Mononuclear cell (primary cell): ENCODE data around the gene SPSB1. TPM values are rescaled to one million over a fixed set of nuclear protein-coding genes. Genes with fewer than 3 reads are reported as not detected.

ENCODE experiments used
- H3K27me3 ChIP-seq: 2 replicates; pipeline ENCODE4 v1.6.0; 2011; ENCODE audit warnings: low read length, control low read depth; ENCODE audit not compliant: insufficient read depth
- H3K4me1 ChIP-seq: 2 replicates; pipeline ENCODE4 v1.5.1; 2011; ENCODE audit warnings: mild to moderate bottlenecking, low read length, control low read depth; ENCODE audit not compliant: insufficient read depth
- H3K4me3 ChIP-seq: 2 replicates; pipeline ENCODE4 v1.5.1; 2011; ENCODE audit warnings: mild to moderate bottlenecking, low read length, moderate library complexity
- H3K9me3 ChIP-seq: 2 replicates; pipeline ENCODE4 v1.5.1; 2011; ENCODE audit warnings: low read depth, mild to moderate bottlenecking, control low read depth, low read length
- total RNA-seq: library from RNA; depleted of rRNA; stranded (reverse); fragments of >200 nt; gene quantifications from one replicate; pipeline ENCODE4 v1.2.3, GENCODE V29; 2012

Gene SPSB1
- total RNA-seq, 1 donor = 0.94 TPM

DNA sequence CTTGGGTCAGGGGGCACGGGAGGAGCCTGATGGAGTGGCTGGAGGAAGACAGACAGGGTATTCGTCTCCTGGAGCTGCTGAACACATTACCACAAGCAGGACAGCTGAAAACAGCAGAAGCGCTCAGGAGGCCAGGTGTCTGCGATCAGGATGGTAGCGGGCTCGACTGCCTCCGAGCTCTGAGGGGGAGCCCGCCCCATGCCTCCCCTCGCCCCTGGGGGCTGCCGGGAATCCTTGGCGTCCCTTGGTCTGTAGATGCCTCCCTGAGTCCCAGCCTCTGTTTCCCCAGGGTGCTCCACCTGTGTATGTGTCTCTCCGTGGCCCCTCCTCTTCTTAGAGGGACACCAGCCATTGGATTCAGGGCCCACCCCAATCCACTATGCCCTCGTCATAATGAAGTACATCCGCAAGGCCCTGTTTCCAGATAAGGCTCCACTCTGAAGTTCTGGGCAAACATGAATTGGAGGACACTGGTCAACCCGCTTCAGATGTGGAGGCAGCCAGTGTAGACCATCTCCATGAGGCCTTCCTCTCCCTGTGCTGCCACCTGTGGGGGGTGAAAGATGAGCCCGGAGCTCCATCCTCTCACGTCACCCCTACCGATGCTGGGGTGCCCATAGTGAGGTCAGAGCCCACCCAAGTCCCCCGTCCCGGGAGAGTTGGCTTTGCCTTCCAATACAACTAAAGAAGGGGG lies 67.8 kb downstream of the SPSB1 start:
- no peaks in the 10 kb centered on the region for H3K9me3 ChIP-seq
- H3K4me3 ChIP-seq = no peak overlapping the region
- no peaks in the 10 kb centered on the region for H3K27me3 ChIP-seq
- peaks cover 14% of the 10 kb centered on the region for H3K4me1 ChIP-seq

DNA sequence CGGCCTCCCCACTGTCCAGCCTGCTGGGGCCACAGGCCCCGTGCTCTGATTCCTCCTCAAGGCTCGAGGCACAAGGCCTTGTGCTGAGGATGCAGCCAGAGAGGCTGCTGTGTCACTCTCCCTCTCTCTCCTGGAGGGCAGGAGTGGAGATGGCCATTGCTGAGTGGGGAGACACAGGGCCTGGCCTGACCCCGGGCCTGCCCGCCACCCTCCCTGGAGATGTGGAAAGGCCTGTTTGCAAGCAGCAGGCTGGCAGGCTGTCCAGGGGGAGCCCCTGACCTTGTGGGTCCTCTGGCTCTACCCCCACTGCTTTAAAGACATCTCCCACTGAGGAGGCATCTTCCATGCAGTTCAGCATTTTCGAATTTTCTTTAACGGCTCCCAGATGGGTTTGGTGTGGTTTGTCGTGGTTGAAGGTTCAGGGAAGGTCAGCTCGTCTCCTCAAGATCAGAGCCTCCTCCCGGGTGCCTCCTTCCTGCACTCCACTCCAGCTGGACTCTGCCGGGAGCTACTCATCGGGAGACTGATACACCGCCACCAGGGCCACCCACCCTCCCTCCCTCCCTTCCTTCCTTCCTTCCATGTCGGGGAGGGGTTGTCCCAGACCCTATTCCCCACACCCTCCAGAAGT lies 69.1 kb downstream of the SPSB1 start:
- Histone ChIP-seq H3K9me3 (no peaks in the 10 kb centered on the region), H3K4me3 (no peak overlapping the region), H3K27me3 (no peaks in the 10 kb centered on the region), H3K4me1 (peaks cover 14% of the 10 kb centered on the region)

GRCh38 chr1:9362488-9362887 lies 69.8 kb downstream of the SPSB1 start:
- Histone ChIP-seq H3K4me3 (no peak overlapping the region), H3K9me3 (no peaks in the 10 kb centered on the region)

DNA sequence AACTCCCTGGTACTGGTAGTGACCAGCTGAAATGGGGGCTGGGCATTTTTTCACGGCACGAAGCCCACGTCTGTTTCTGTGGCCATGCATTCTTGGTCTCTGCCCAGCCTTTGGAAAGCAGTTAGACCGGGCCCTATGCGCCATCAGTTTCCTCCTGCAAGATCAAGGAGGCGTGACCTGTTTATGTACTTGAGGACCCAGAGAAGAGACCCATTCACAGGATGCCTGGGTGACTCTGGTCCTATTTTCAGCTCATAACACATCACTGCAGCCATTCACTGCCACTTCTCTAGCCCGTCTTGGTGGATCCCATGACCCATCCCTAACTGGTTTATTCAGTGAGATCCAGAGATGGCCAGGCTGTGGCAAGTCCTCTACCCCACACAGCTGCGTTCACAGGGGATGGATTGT lies 70.4 kb downstream of the SPSB1 start:
- H3K9me3 ChIP-seq = no peaks in the 10 kb centered on the region
- no peaks in the 10 kb centered on the region for H3K27me3 ChIP-seq
- H3K4me3 ChIP-seq = no peak overlapping the region
- peaks cover 14% of the 10 kb centered on the region for H3K4me1 ChIP-seq

More at GRCh38 chr1:9362488-9362887, 69.8 kb downstream of the SPSB1 start:
- Histone ChIP-seq H3K4me1 (peaks cover 14% of the 10 kb centered on the region), H3K27me3 (no peaks in the 10 kb centered on the region)

DNA sequence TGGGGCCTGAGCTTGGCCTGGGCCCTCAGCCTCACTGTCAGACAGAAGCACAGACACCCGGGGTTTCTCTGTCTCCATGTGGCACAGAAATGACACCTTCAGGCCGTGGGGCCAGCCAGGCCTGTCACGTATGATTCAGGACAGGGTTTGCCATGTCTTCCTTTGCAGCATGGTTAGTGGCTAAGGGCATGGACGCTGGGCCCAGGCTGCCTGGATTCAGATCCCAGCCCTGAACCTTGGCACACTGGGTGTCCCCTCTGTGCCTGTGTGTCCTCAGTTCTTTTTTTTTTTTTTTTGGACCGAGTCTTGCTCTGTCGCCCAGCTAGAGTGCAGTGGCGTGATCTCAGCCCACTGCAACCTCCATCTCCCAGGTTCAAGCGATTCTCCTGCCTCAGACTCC lies 73.6 kb downstream of the SPSB1 start:
- no peak overlapping the region for H3K4me3 ChIP-seq
- no peaks in the 10 kb centered on the region for H3K27me3 ChIP-seq
- no peaks in the 10 kb centered on the region for H3K9me3 ChIP-seq

DNA sequence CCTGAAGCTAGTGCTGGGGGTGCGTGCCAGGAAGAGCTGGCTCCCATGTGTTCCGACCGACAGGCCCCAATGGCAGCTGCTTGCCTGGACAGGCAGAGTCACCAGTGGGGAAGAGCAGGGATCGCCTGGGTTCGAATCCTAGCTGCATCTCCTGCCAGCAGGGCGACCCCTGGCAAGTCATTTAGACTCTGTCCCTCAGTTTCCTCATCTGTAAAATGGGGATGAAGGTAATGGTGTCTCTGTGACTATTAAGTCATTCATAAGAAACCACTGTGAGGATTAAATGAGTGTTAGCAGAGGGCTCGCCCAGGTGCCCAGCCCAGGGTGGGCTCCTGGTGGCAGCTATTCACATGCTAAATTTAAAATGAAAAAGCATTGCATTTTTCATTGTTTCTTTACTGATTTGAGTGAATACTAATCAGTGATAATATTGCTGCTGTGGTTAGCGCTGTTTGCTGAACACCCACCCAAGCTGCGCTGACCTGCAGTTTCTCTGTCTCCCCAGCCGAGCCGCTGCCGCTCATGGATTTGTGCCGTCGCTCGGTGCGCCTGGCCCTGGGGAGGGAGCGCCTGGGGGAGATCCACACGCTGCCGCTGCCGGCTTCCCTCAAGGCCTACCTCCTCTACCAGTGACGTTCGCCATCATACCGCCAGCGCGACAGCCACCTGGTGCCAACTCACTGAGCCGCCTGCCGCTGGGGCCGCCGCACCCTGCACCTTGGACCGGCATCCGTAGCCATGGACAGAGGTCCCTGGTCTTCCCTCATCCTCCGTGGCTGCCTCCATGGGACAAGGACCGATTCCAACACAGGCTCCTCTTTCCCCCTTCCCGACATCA lies 74.5 kb downstream of the SPSB1 start:
- H3K9me3 ChIP-seq = no peaks in the 10 kb centered on the region
- peaks cover 8% of the 10 kb centered on the region for H3K4me1 ChIP-seq
- no peaks in the 10 kb centered on the region for H3K27me3 ChIP-seq
- no peak overlapping the region for H3K4me3 ChIP-seq

More for the DNA sequence above, 73.6 kb downstream of the SPSB1 start:
- peaks cover 14% of the 10 kb centered on the region for H3K4me1 ChIP-seq

DNA sequence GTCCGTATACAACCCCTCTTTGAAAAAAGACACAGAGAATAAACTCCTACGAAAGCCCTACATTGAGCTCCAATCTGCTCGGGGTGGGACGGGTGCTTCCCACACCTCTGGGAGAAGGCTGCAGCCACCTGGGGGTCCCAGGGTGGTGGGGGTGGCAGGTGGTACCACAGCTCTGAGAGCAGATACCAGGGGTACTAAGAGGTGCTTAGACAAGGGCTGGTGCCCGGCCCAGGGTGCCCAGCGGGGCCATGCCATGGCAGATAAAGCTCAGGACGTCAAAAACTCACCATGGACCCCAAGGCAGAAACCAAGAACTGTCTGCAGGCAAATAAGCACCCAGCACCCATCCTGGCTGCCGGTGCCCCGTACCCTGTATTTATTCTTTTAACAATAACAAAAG lies 75.1 kb downstream of the SPSB1 start:
- no peak overlapping the region for H3K4me3 ChIP-seq
- no peaks in the 10 kb centered on the region for H3K27me3 ChIP-seq
- no peaks in the 10 kb centered on the region for H3K9me3 ChIP-seq
- peaks cover 2% of the 10 kb centered on the region for H3K4me1 ChIP-seq

- Histone ChIP-seq H3K4me1 (peaks cover under 1% of the 10 kb centered on the region), H3K4me3 (no peak overlapping the region), H3K27me3 (no peaks in the 10 kb centered on the region), H3K9me3 (no peaks in the 10 kb centered on the region)
Measured at GRCh38 chr1:9368356-9368755, 75.7 kb downstream of the SPSB1 start.

DNA sequence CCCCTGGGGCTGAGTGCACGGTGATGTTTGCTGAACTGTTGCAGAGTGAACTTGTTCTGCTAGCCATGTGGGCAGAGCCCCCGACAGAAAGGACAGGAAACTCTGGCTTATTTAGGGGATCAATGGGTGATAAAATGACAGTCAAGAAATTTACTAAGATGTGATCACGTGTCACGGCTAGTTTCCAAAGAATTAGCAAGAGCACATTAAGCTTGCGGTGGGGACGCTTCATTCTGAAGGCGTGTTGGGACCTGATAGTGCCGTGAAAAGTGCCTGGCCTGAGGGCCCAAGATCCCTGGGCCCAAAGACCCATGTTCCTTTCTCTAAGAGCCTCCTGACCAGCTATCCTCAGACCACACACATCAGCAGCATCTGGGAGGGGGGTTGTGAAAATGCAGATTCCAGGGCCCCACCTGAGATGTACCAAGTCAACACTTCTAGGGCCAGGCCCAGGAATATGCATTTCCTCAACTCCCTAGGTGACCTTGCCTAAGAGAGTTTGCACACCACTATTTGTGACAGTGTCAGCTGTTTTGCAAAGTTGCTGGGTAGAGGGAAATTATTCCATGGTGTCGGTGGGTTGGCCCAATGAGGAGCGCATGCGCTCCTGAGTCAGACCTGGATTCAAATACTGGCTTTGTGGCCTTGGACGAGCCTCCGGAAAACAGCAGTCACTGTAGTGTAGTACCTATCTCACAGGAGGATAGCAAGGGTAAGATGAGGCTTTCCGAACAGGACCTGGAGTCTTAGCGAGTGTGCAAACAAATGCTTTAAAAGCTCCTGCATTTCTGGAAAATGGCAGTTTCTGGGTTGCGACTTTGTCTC lies 77.5 kb downstream of the SPSB1 start:
- H3K4me3 ChIP-seq = no peak overlapping the region
- no peaks in the 10 kb centered on the region for H3K27me3 ChIP-seq
- peaks cover 7% of the 10 kb centered on the region for H3K4me1 ChIP-seq
- H3K9me3 ChIP-seq = no peaks in the 10 kb centered on the region

GRCh38 chr1:9371391-9371935 lies 78.8 kb downstream of the SPSB1 start:
- H3K4me3 ChIP-seq = no peak overlapping the region
- no peaks in the 10 kb centered on the region for H3K27me3 ChIP-seq
- H3K9me3 ChIP-seq = no peaks in the 10 kb centered on the region
- peaks cover 7% of the 10 kb centered on the region for H3K4me1 ChIP-seq

DNA sequence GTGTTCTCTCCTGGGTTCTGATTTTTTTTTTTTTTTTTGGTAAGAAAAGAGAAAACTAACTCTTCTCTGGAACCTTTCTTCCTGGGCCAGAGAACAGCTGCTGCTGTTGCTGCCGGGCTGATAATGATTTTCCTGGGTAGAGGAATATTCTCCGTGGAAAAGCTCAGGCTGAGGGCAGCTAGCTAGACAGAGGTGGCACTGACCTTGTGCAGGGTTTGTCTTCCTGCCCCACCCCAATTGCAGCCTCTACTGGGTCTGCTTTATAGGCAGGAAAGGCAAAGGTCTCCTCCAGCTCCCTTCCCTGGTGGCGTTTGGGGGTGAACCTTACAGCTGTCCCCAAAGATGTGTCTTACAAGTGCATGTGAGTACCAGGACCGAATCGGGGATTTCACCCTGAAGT lies 79.3 kb downstream of the SPSB1 start:
- Histone ChIP-seq H3K9me3 (no peaks in the 10 kb centered on the region), H3K4me3 (no peak overlapping the region), H3K27me3 (no peaks in the 10 kb centered on the region), H3K4me1 (peaks cover 7% of the 10 kb centered on the region)

- H3K4me1 ChIP-seq = peaks cover 7% of the 10 kb centered on the region
- no peaks in the 10 kb centered on the region for H3K9me3 ChIP-seq
- H3K4me3 ChIP-seq = no peak overlapping the region
- H3K27me3 ChIP-seq = no peaks in the 10 kb centered on the region
Measured at GRCh38 chr1:9373619-9374018, 80.9 kb downstream of the SPSB1 start.

DNA sequence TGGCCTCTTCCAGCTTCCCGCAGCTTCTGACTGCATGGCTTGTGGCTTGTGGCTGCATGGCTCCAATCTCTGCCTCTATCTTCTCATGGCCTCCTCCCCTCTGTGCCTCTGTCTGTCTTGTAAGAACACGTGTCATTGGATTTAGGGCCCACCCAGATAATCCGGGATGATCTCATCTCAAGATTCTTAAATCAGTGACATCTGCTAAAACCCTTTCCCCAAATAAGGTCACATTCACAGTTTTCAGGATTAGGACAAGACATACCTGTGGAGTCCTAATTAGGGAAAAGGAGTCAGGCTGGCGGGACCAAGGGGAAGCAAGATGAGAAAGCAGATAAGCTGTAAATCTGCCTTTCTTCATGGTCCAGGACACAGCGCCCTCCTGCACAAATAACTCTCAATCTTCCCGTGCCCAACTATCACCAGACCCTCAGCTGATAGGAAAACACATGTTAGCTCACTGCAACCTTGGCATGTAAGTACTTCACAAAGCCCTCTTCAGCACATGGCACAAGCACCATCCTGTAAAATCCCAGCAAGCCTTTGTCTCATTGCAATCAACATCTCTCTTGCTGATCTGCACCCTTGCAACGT lies 82.2 kb downstream of the SPSB1 start:
- Histone ChIP-seq H3K27me3 (no peaks in the 10 kb centered on the region), H3K9me3 (no peaks in the 10 kb centered on the region), H3K4me3 (no peak overlapping the region), H3K4me1 (peaks cover 7% of the 10 kb centered on the region)

DNA sequence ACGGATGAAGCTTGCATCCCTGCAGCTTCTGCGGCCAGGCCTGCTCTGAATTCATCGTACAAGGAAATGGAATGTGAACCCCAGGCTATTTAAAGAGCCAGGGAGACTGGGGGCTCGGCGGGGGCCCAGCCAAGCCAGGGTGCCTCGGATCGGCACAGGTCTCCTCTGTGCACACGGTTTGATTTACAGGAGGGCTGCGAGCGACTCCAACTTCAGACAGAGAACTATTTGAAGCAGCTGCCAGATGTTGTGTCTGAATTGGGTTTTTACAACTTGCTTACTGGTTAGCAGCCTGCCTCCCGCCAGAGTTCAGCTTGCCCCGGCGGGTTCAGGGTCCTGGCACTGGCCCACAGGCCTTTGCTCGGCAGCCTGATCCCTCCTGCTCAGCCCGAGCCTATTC lies 83.2 kb downstream of the SPSB1 start:
- Histone ChIP-seq H3K9me3 (no peaks in the 10 kb centered on the region), H3K27me3 (no peaks in the 10 kb centered on the region), H3K4me1 (peaks cover 7% of the 10 kb centered on the region), H3K4me3 (no peak overlapping the region)
